K562 (cell line): Measurements from ENCODE around the gene MXD3. TPM values are rescaled to one million over a fixed set of nuclear protein-coding genes. Genes with fewer than 3 reads are reported as not detected.

Experiments
- COPS2 ChIP-seq: fragments of 450-650 bp; conservative IDR thresholded peaks from 2 replicates; pipeline ENCODE4 v1.6.1; 2016; ENCODE audit warnings: mild to moderate bottlenecking, moderate library complexity
- E2F6 ChIP-seq, 2 experiments: IDR thresholded peaks; 2 replicates each; pipeline ENCODE4 v1.6.1; 2011; ENCODE audit warnings: borderline replicate concordance in 1 of 2, control low read depth in 1 of 2, low read depth in 1 of 2, low read length in 1 of 2, mild to moderate bottlenecking in 1 of 2, mixed read lengths in 1 of 2, moderate library complexity in 1 of 2; ENCODE audit not compliant: insufficient read depth in 1 of 2, insufficient read length in 1 of 2, poor library complexity in 1 of 2, severe bottlenecking in 1 of 2; ENCODE audit errors: extremely low read depth in 1 of 2
- EZH2 ChIP-seq: IDR thresholded peaks from 2 replicates; pipeline ENCODE4 v1.6.1; 2012; ENCODE audit warnings: low read depth, mild to moderate bottlenecking, inconsistent platforms, low read length, borderline replicate concordance
- FOS ChIP-seq: IDR thresholded peaks from 3 replicates; pipeline ENCODE4 v1.6.1; 2011; ENCODE audit not compliant: insufficient read length; ENCODE audit errors: extremely low read depth
- FUS ChIP-seq: fragments of 200-400 bp; formaldehyde crosslinking; optimal IDR thresholded peaks from 2 replicates; pipeline ENCODE3; 2017; ENCODE audit warnings: low read depth, low read length
- GTF2A2 ChIP-seq: IDR thresholded peaks from 2 replicates; pipeline ENCODE4 v1.6.1; 2016; ENCODE audit warnings: mild to moderate bottlenecking, missing genetic modification characterization, missing compliant biosample characterization
- IRF2 ChIP-seq: sonication (generic); formaldehyde crosslinking; IDR thresholded peaks from 2 replicates; pipeline ENCODE4 v1.8.1; 2022; ENCODE audit warnings: mild to moderate bottlenecking, missing genetic modification reagents
- JUND ChIP-seq, 2 experiments: IDR thresholded peaks; 2 replicates in 1 of 2; 3 replicates in 1 of 2; pipeline ENCODE4 v1.6.1; 2011; ENCODE audit warnings: borderline replicate concordance in 2 of 2, low read depth in 2 of 2, low read length in 2 of 2, improper control_type of control experiment in 1 of 2, missing biosample characterization in 1 of 2, missing genetic modification characterization in 1 of 2, missing genetic modification reagents in 1 of 2
- LEF1 ChIP-seq: fragments of 450-650 bp; IDR thresholded peaks from 2 replicates; pipeline ENCODE4 v1.6.1; 2016; ENCODE audit warnings: mild to moderate bottlenecking
- MAFF ChIP-seq: IDR thresholded peaks from 2 replicates; pipeline ENCODE4 v1.6.1; 2012; ENCODE audit warnings: low read length, improper control_type of control experiment
- NCOA2 ChIP-seq, 2 experiments: fragments of 450-650 bp; IDR thresholded peaks; 2 replicates each; pipeline ENCODE4 v1.6.1; 2018; ENCODE audit warnings: mild to moderate bottlenecking in 2 of 2, moderate library complexity in 1 of 2; ENCODE audit not compliant: partially characterized antibody in 2 of 2
- SMARCA4 ChIP-seq: fragments of 450-650 bp; IDR thresholded peaks from 2 replicates; pipeline ENCODE4 v1.6.1; 2016
- TAF1 ChIP-seq: IDR thresholded peaks from 2 replicates; pipeline ENCODE4 v1.6.1; 2011; ENCODE audit warnings: mild to moderate bottlenecking, low read length, moderate library complexity; ENCODE audit not compliant: insufficient read depth, control insufficient read depth, severe bottlenecking; ENCODE audit errors: extremely low read depth
- TSC22D4 ChIP-seq: fragments of 450-650 bp; IDR thresholded peaks from 2 replicates; pipeline ENCODE4 v1.6.1; 2016; ENCODE audit warnings: missing genetic modification characterization, missing biosample characterization, control low read depth
- ZBTB12 ChIP-seq: fragments of 250-450 bp; sonication (Bioruptor Pico); IDR thresholded peaks from 2 replicates; pipeline ENCODE4 v1.4.0; 2020
- ZBTB17 ChIP-seq: fragments of 450-650 bp; formaldehyde crosslinking; IDR thresholded peaks from 2 replicates; pipeline ENCODE4 v1.4.0; 2020; ENCODE audit warnings: mild to moderate bottlenecking
- ZNF609 ChIP-seq: sonication (generic); formaldehyde crosslinking; IDR thresholded peaks from 2 replicates; pipeline ENCODE4 v1.8.1; 2023; ENCODE audit warnings: missing genetic modification reagents, mild to moderate bottlenecking, borderline replicate concordance
- ZNF644 ChIP-seq: fragments of 200-800 bp; sonication (Bioruptor generic); IDR thresholded peaks from 2 replicates; pipeline ENCODE4 v1.6.1; 2016; ENCODE audit warnings: low read depth, missing genetic modification characterization, missing compliant biosample characterization
- ZNF764 ChIP-seq: fragments of 250-450 bp; sonication (Bioruptor Pico); IDR thresholded peaks from 2 replicates; pipeline ENCODE4 v1.4.0; 2020; ENCODE audit warnings: low read depth, mild to moderate bottlenecking, moderate library complexity
- ZSCAN29 ChIP-seq: fragments of 450-650 bp; IDR thresholded peaks from 2 replicates; pipeline ENCODE4 v1.6.1; 2017
- polyA plus RNA-seq, 8 experiments: library from polyadenylated mRNA; depleted of rRNA in 4 of 8; stranded (reverse) in 5 of 8; unstranded in 3 of 8; fragments of >200 nt; fragmentation: Nextera tagmentation in 2 of 8; fragmentation: Illumina TruSeq in 1 of 8; extraction: Ambion mirVana in 2 of 8; extraction: Trizol in 1 of 8; gene quantifications; 2 replicates each; pipeline versions ENCODE4 v1.2.1 to v1.2.3, GENCODE V29; 2011 to 2014; ENCODE audit warnings: inconsistent platforms in 1 of 8, missing spikeins in 1 of 8
- total RNA-seq, 7 experiments: library from RNA; depleted of rRNA in 6 of 7; stranded (reverse); fragments of >200 nt in 6 of 7; fragmentation: Illumina TruSeq in 2 of 7; extraction: Trizol in 2 of 7; gene quantifications; 2 replicates each; pipeline versions ENCODE4 v1.2.1 to v1.2.3, GENCODE V29; 2011 to 2021; ENCODE audit warnings: low replicate concordance in 1 of 7

MXD3 gene
- total and polyA plus RNA-seq, 9 of the 15 experiments (the other 6 are each of a cell fraction or from before 2014, with no cell fraction given), result 0.28 to 24.8 (median 4.5) TPM

- TF ChIP-seq ZNF609 (0 out of 2 replicates have a peak, but pooled peaks have one; percentile 29), ZBTB17 (CRISPR knock-in tag) (no peak), SMARCA4 (no peak), JUND (IDR thresholded peaks at IDR 0.05; ENCODE audit: borderline replicate concordance, low read depth, low read length) (peak; percentile 48), JUND (tag; IDR thresholded peaks at IDR 0.05; ENCODE audit: borderline replicate concordance, low read depth, low read length) (peak; percentile 20; the same call in 1 of the 3 replicates), ZBTB12 (CRISPR knock-in tag) (peak; percentile 11; the same call in 1 of the 2 replicates), TSC22D4 (tag) (no peak), ZNF644 (tag) (peak; percentile 64; the same call in 1 of the 2 replicates), TAF1 (peak; percentile 92), MAFF (no peak), FOS (peak; percentile 97), FUS (no peak), EZH2 (no peak), ZSCAN29 (0 out of 2 replicates have a peak, but pooled peaks have one; percentile 21), GTF2A2 (tag) (no peak), LEF1 (peak; percentile 79; the same call in 1 of the 2 replicates), ZNF764 (CRISPR knock-in tag) (0 out of 2 replicates have a peak, but pooled peaks have one; percentile 21), IRF2 (CRISPR knock-in tag) (no peak), E2F6 (IDR thresholded peaks at IDR 0.05; ENCODE audit: borderline replicate concordance in 1 of 2, extremely low read depth in 1 of 2, insufficient read depth in 1 of 2, insufficient read length in 1 of 2, low read depth in 1 of 2, low read length in 1 of 2, poor library complexity in 1 of 2, severe bottlenecking in 1 of 2) (peak; percentile 60 to 72), NCOA2 (IDR thresholded peaks at IDR 0.05; ENCODE audit: partially characterized antibody in 2 of 2) (peak in 1 of 2 experiments; percentile 93), COPS2 (no peak)
Measured at GRCh38 chr5:177351392-177352329, 40.0 kb upstream of the MXD3 start, which contains the start of gene LMAN2 (continued).
